Measurements from ENCODE around the gene SYT13.

Gene SYT13

GRCh38 chr11:45224766-45225165 is 61.4 kb downstream of the SYT13 start:
- ATAC-seq: no peak
- no peak for TF ChIP-seq SNAI2 (CRISPR knock-in tag; IDR thresholded peaks at IDR 0.05)
- TF ChIP-seq, protein P1, sequence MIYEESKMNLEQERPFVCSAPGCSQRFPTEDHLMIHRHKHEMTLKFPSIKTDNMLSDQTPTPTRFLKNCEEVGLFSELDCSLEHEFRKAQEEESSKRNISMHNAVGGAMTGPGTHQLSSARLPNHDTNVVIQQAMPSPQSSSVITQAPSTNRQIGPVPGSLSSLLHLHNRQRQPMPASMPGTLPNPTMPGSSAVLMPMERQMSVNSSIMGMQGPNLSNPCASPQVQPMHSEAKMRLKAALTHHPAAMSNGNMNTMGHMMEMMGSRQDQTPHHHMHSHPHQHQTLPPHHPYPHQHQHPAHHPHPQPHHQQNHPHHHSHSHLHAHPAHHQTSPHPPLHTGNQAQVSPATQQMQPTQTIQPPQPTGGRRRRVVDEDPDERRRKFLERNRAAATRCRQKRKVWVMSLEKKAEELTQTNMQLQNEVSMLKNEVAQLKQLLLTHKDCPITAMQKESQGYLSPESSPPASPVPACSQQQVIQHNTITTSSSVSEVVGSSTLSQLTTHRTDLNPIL (CRISPR knock-in tag; IDR thresholded peaks at IDR 0.05; ENCODE audit: low read depth): no peak
- no peak for TF ChIP-seq ZC3H10 (CRISPR knock-in tag; IDR thresholded peaks at IDR 0.05)
- TF ChIP-seq PPARA (CRISPR knock-in tag; IDR thresholded peaks at IDR 0.05; ENCODE audit: borderline replicate concordance): no peak

- no peak for TF ChIP-seq ZNF8 (CRISPR knock-in tag; IDR thresholded peaks at IDR 0.05)
- TF ChIP-seq, protein P1 (CRISPR knock-in tag; IDR thresholded peaks at IDR 0.05; ENCODE audit: low read depth): no peak
- no peak for TF ChIP-seq OSR1 (CRISPR knock-in tag; IDR thresholded peaks at IDR 0.05)
- no peak for TF ChIP-seq ZC3H10 (CRISPR knock-in tag; IDR thresholded peaks at IDR 0.05)
- TF ChIP-seq ZNF565 (CRISPR knock-in tag; conservative IDR thresholded peaks at IDR 0.05; ENCODE audit: low read depth): no peak
- no peak for TF ChIP-seq TCF4 (CRISPR knock-in tag; IDR thresholded peaks at IDR 0.05; ENCODE audit: borderline replicate concordance)
- no peak for TF ChIP-seq GLIS3 (CRISPR knock-in tag; IDR thresholded peaks at IDR 0.05)
- ATAC-seq: no peak
Observed at GRCh38 chr11:45223496-45223895, 62.6 kb downstream of the SYT13 start.

DNA sequence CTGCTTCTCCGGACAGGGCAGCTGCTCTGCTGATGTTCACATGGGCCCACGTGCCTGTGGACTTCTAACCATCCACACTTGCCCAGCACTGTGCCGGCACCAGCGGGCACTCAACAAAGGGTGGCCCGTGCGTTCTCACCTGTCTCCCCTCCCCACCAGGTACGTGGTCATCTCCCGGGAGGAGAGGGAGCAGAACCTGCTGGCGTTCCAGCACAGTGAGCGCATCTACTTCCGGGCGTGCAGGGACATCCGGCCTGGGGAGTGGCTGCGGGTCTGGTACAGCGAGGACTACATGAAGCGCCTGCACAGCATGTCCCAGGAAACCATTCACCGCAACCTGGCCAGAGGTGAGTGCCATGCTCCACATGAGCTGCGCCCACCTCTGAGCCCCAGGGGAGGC is 66.7 kb downstream of the SYT13 start:
- no peak for ATAC-seq

GRCh38 chr11:45218705-45219104 is 67.4 kb downstream of the SYT13 start:
- no peak for ATAC-seq
- TF ChIP-seq TCF4 (CRISPR knock-in tag; IDR thresholded peaks at IDR 0.05; ENCODE audit: borderline replicate concordance): no peak
- no peak for TF ChIP-seq ESRRG (CRISPR knock-in tag; IDR thresholded peaks at IDR 0.05)
- no peak for TF ChIP-seq PPARA (CRISPR knock-in tag; IDR thresholded peaks at IDR 0.05; ENCODE audit: borderline replicate concordance)
- TF ChIP-seq TSHZ2 (CRISPR knock-in tag; IDR thresholded peaks at IDR 0.05): no peak
- TF ChIP-seq CSDC2 (CRISPR knock-in tag; IDR thresholded peaks at IDR 0.05): no peak
- TF ChIP-seq ARNTL (CRISPR knock-in tag; IDR thresholded peaks at IDR 0.05; ENCODE audit: borderline replicate concordance, low read depth): no peak
- TF ChIP-seq ZNF565 (CRISPR knock-in tag; conservative IDR thresholded peaks at IDR 0.05; ENCODE audit: low read depth): no peak
- TF ChIP-seq ZNF8 (CRISPR knock-in tag; IDR thresholded peaks at IDR 0.05): no peak
- TF ChIP-seq GLIS3 (CRISPR knock-in tag; IDR thresholded peaks at IDR 0.05): no peak
- no peak for TF ChIP-seq ZFP30 (CRISPR knock-in tag; IDR thresholded peaks at IDR 0.05)
- TF ChIP-seq POU6F1 (CRISPR knock-in tag; IDR thresholded peaks at IDR 0.05; ENCODE audit: borderline replicate concordance, low read depth): no peak
- no peak for TF ChIP-seq BACH2 (CRISPR knock-in tag; IDR thresholded peaks at IDR 0.05; ENCODE audit: borderline replicate concordance)
- TF ChIP-seq ZNF70 (CRISPR knock-in tag; IDR thresholded peaks at IDR 0.05): no peak
- TF ChIP-seq PATZ1 (CRISPR knock-in tag; IDR thresholded peaks at IDR 0.05; ENCODE audit: borderline replicate concordance): no peak
- TF ChIP-seq, protein P1 (CRISPR knock-in tag; IDR thresholded peaks at IDR 0.05; ENCODE audit: low read depth): no peak
- TF ChIP-seq OSR1 (CRISPR knock-in tag; IDR thresholded peaks at IDR 0.05): no peak
- TF ChIP-seq SNAI2 (CRISPR knock-in tag; IDR thresholded peaks at IDR 0.05): no peak
- TF ChIP-seq ZFP3 (CRISPR knock-in tag; IDR thresholded peaks at IDR 0.05): no peak
- TF ChIP-seq, protein P2, sequence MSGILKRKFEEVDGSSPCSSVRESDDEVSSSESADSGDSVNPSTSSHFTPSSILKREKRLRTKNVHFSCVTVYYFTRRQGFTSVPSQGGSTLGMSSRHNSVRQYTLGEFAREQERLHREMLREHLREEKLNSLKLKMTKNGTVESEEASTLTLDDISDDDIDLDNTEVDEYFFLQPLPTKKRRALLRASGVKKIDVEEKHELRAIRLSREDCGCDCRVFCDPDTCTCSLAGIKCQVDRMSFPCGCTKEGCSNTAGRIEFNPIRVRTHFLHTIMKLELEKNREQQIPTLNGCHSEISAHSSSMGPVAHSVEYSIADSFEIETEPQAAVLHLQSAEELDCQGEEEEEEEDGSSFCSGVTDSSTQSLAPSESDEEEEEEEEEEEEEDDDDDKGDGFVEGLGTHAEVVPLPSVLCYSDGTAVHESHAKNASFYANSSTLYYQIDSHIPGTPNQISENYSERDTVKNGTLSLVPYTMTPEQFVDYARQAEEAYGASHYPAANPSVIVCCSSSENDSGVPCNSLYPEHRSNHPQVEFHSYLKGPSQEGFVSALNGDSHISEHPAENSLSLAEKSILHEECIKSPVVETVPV (CRISPR knock-in tag; IDR thresholded peaks at IDR 0.05): no peak

More for the DNA sequence above, 66.7 kb downstream of the SYT13 start:
- TF ChIP-seq ZC3H10 (CRISPR knock-in tag; IDR thresholded peaks at IDR 0.05) (no peak), ISL1 (CRISPR knock-in tag; IDR thresholded peaks at IDR 0.05) (no peak), OSR1 (CRISPR knock-in tag; IDR thresholded peaks at IDR 0.05) (no peak), BACH2 (CRISPR knock-in tag; IDR thresholded peaks at IDR 0.05; ENCODE audit: borderline replicate concordance) (no peak)

All from SK-N-SH treated with all-trans-retinoic acid at 6 μM for 48 hours (cell line).